GM12872 (cell line): ENCODE results near the gene TJP1.

Source experiments
- TF ChIP-seq, protein P1 (sequence below): IDR thresholded peaks from 3 replicates; pipeline ENCODE4 v1.5.1; 2011; ENCODE audit warnings: low read depth, mild to moderate bottlenecking, low read length, moderate library complexity; ENCODE audit not compliant: insufficient read depth

The TJP1 gene

DNA sequence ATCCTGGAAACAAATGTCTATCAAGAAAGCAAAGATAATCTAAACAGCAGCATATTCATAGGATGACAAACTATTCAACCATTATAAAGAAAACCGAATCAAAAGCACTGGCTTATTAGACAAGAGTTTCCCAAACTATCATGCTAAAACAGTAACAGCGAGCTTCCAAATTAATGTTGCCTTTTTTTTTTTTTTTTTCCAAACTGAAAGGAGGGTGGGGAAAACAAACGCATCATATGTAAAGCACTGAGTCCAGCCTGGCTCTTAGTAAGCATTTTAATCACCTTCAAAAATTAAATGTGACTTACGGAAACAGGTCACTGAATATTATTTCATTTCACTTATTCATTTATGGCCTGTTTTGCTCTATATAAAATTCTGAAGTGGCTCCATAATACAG is 2.3 kb downstream of the TJP1 start:
- TF ChIP-seq, protein P1, sequence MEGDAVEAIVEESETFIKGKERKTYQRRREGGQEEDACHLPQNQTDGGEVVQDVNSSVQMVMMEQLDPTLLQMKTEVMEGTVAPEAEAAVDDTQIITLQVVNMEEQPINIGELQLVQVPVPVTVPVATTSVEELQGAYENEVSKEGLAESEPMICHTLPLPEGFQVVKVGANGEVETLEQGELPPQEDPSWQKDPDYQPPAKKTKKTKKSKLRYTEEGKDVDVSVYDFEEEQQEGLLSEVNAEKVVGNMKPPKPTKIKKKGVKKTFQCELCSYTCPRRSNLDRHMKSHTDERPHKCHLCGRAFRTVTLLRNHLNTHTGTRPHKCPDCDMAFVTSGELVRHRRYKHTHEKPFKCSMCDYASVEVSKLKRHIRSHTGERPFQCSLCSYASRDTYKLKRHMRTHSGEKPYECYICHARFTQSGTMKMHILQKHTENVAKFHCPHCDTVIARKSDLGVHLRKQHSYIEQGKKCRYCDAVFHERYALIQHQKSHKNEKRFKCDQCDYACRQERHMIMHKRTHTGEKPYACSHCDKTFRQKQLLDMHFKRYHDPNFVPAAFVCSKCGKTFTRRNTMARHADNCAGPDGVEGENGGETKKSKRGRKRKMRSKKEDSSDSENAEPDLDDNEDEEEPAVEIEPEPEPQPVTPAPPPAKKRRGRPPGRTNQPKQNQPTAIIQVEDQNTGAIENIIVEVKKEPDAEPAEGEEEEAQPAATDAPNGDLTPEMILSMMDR = no peak

DNA sequence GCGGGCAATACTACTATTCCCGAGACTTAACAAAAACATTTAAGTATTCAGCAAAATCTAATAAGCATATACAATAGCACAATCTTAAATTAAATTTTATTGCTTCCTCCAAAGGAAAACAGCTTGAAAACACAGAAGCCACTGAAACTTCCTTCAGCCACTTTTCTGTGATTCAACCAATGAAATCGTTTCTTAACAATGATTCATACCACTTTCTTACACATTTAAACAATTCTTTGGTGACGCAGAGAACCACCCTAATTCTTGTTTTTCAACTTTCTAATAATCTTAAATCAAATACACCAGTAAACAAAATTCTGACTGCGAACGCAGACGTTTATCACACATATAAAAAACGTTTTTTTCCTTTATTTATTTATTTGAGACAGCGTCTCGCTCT is 4.1 kb downstream of the TJP1 start:
- TF ChIP-seq, protein P1 = no peak

DNA sequence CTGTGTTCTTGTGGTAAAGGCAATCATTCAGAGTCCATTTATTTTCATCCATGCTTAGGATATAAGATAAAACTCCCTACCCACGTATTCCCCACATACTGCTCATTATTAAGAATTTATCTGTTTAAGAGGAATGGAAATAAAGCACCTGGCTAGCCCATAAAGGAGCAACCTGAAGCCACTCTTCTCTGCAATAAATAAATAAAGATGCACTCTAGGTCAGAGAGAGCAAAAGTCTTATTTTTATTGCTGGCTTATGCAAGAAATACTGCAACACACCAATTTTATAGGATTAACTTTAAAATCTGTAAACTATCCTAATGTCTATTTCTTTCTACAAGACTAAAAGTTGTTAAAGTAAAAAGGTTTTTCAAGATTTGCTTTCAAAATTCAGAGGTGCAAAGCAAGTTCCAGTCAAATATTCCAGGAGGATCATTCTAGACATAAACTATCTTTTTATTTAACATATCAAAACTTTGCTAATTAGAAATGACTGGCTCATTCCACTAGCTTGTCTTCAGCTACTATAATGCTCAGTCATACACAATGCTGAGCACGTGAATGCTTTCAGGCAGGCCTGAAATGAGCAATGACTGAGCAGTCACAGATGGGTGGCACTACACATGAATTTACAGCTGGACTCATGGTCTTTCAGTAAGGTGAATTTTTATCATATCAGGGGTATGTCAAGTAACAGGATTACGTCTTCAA is 7.1 kb downstream of the TJP1 start:
- TF ChIP-seq, protein P1 = no peak

DNA sequence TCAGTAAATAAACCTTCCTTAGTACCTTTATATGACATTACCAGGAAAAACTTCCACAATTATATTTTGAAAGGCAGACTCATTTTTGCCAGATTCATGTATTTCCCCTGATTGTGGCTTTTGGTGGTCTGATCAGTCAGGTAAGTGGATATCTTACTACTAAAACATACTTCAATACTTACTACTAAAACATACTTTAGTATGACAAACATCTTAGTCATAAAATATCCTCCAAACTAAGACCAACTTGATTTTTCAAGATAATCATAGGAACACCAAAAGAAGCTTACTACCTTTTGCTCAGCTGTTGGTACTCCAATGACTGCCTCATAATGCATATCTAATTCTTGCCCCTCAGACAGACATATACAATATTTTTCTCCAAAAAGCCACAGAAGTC is 9.3 kb downstream of the TJP1 start:
- TF ChIP-seq, protein P1 = no peak

DNA sequence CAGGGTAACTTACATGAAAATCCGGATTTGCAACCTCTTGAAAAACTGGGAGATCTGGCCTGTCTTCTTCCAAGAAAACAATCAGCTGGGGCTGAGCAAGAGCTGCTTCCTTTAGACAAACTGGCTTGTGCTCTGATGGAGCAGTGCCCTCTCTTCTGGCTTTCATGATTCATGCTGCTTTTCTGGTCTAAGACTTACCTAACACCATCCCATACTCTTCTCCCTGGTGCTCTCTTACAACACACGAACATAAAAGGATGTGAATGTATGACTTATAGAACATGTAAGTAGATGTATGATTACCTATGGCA is 9.9 kb downstream of the TJP1 start:
- TF ChIP-seq, protein P1 = no peak

DNA sequence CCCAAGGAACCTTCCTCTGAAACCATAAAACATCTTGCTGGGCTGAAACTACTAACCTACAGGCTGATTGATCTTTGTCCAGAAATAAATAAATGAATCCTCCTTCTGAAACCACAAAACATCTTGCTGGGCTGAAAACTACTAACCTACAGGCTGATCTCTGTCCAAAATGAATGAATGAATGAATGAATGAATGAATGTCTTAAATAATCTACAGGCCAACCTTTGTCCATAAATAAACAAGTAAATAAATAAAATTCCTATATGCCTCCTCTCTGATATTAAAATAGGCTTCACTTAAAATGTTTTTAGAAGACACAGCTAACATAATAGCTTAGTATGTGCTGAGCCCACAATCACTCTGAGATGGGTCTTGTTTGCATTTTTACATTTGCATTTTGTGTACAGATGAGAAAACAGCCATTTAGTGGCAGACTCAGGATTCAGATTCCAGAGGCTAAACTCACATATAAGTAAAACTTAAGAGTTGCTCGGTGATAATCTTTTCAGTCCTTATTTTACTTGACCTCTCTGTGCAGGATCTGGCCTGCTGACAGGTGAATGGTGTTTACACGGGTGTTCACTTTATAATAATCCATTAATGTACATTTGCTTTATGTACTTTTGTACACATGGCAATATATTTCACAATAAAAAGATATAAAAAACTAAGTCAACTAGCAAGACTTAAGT is 10.4 kb downstream of the TJP1 start:
- TF ChIP-seq, protein P1 = no peak

DNA sequence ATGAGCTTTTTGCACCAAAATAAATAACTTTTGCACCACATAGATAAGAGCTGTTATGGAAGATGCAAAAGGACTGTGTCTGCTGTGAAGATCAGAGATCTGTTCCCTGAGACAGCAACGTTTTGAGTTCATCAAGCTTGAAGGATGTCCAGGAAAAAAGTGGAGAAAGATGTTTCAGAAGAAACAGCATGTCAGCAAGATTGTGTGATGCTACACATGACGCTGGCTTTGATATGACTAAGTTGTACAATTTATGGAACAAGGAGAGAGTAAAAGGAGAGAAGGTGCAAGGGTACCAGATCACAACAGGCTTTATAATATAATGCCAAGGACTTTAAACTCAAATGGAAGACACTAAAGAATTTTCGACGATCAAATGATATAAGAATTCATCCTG is 16.6 kb downstream of the TJP1 start:
- TF ChIP-seq, protein P1 = no peak
